Effector memory CD4-positive, alpha-beta T cell (primary cell): ENCODE results near the gene BRAP.
"Not testable (repeated sequence)": the region's sequence is repeated elsewhere in the genome, so short reads cannot be mapped to it uniquely, and the experiment has no call there.

Source experiments
- DNase-seq, 3 donors: peaks; one replicate each; pipeline ENCODE4 v3.0.0-alpha.2; 2020
- H3K27ac ChIP-seq: 2 replicates; pipeline ENCODE4 v1.7.0; 2013; ENCODE audit warnings: mild to moderate bottlenecking, low read length, moderate library complexity; ENCODE audit not compliant: insufficient read depth, poor library complexity, severe bottlenecking
- H3K27me3 ChIP-seq: replicated peaks from 2 replicates; pipeline ENCODE4 v1.7.0; 2013; ENCODE audit warnings: mild to moderate bottlenecking, low read length; ENCODE audit not compliant: insufficient read depth, control insufficient read depth, poor library complexity, severe bottlenecking
- H3K36me3 ChIP-seq: 2 replicates; pipeline ENCODE4 v1.7.0; 2013; ENCODE audit warnings: mild to moderate bottlenecking, low read length, moderate library complexity; ENCODE audit not compliant: control insufficient read depth, insufficient read depth
- H3K4me1 ChIP-seq: 2 replicates; pipeline ENCODE4 v1.7.0; 2013; ENCODE audit warnings: low read length, mild to moderate bottlenecking; ENCODE audit not compliant: control insufficient read depth, insufficient read depth, poor library complexity, severe bottlenecking
- H3K4me3 ChIP-seq: 2 replicates; pipeline ENCODE4 v1.7.0; 2013; ENCODE audit warnings: low read length, low read depth, mild to moderate bottlenecking; ENCODE audit not compliant: insufficient read depth, poor library complexity, severe bottlenecking
- H3K9me3 ChIP-seq: 2 replicates; pipeline ENCODE4 v1.7.0; 2013; ENCODE audit warnings: mild to moderate bottlenecking, low read length, moderate library complexity; ENCODE audit not compliant: control insufficient read depth

The BRAP gene

DNA sequence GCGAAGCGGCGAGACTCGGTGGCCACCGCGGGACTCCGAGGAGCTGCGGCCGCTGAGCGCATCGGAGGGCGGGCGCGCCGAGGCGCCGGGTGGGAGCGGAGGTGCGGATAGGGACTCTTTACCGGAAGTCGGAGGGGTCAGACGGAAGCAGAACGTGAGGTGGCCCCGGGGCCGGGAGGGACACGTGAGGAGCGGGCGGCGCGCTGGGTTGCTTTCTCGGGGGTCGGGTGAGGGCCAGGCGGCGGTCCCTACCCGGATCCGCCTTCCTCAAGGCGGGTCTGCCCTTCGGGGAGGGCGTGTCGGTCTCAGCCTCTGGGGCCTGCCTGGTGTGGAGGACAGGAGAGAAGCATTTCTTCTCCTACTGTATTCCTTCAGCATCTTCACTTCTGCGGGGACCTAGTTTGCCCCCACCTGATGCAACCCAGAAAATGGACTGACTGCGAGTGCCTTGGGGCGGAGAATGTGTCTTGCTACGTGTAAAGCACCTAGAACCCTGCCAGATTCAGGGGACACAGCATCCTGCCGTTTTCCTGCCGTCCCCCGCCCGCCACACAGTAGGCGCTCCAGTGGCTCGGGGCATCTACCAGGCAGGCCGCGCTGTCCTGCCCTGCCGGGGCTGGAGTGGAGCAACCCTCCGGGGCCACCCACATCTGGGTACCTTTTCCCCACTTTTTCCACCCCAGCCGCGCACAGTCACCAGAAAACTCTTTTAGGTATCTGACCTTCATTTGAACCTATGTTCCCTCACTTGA is 86.1 kb downstream of the BRAP start:
- peak overlapping the region; percentile 94 for H3K4me3 ChIP-seq
- no peaks in the 10 kb centered on the region for H3K27me3 ChIP-seq
- peak; percentile 79 to 84 (median 80) for DNase-seq
- H3K4me1 ChIP-seq, result peaks cover 5% of the 10 kb centered on the region
- H3K36me3 ChIP-seq, result no peaks in the 10 kb centered on the region
- peak overlapping the region; percentile 79 for H3K27ac ChIP-seq
- no peaks in the 10 kb centered on the region for H3K9me3 ChIP-seq

GRCh38 chr12:111598637-111599452 is 86.9 kb downstream of the BRAP start, which contains the start of gene ATXN2:
ATXN2 (minus strand) TSS chr12:111599315; CDS start chr12:111599034, 281 bp downstream.
- Histone ChIP-seq H3K27ac (peak within 1 kb of the TSS; percentile 79), H3K4me1 (peaks cover 5% of the 10 kb centered on the region), H3K36me3 (no peaks in the 10 kb centered on the region)

GRCh38 chr12:111597831-111598636 is 87.7 kb downstream of the BRAP start:
- H3K27me3 ChIP-seq, result no peaks in the 10 kb centered on the region
- peak; percentile 2 to 9 (median 5) for DNase-seq
- H3K36me3 ChIP-seq, result no peaks in the 10 kb centered on the region
- peaks cover 5% of the 10 kb centered on the region for H3K4me1 ChIP-seq
- H3K27ac ChIP-seq, result peak overlapping the region; percentile 79
- no peaks in the 10 kb centered on the region for H3K9me3 ChIP-seq
- H3K4me3 ChIP-seq, result peak overlapping the region; percentile 81

More at GRCh38 chr12:111598637-111599452, 86.9 kb downstream of the BRAP start, which contains the start of gene ATXN2:
- Histone ChIP-seq H3K4me3 (peak within 1 kb of the TSS; percentile 94), H3K27me3 (no peaks in the 10 kb centered on the region), H3K9me3 (no peaks in the 10 kb centered on the region)
- DNase-seq, result peak; percentile 62 to 67 (median 65)

DNA sequence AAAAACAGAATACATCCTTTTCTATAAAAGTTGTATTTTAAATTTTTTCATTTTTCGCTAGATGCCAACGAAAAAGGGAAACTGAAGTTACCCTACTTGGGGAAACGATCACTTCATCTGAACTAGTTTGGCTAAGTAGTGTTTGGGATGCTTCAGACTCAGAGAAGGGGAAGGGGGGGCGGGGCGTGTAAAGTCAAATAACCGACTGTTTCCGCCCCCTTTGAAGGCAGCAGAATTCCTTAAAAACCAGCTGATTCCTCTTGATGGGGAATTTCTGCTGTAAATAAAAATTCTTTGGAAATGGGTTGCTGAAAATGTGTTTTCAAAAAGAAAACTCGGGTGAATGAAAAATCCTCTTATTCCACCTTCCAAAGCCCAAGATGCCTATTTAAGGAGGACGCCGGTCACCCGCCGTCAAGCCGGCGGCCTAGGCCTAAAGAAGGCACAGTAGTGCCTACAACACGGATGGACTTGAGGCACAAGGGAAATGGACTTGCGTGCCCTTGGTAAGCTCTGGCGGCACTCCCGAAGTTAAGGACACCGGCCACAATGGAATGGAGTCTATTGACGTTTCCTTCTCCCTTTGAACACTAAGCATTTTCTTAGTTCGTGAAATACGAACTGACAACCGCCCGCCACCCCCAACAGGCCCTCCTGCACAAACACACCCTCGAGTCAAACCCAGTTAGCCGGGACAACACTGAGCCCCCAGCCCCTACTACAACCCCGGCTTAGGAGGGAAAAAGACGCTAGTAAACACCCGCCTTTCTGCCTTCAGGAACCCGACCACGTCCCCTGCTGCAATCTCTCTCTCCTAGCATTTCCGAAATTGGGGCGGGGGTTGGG is 88.5 kb downstream of the BRAP start:
- Histone ChIP-seq H3K9me3 (no peaks in the 10 kb centered on the region), H3K4me1 (peaks cover 5% of the 10 kb centered on the region), H3K4me3 (peak overlapping the region; percentile 81), H3K27me3 (no peaks in the 10 kb centered on the region), H3K36me3 (no peaks in the 10 kb centered on the region), H3K27ac (peak overlapping the region; percentile 79)
- peak in 1 of 3 donors; percentile 0 for DNase-seq

GRCh38 chr12:111595341-111595835 is 90.4 kb downstream of the BRAP start:
- not testable (repeated sequence) for H3K27ac ChIP-seq, H3K4me3 ChIP-seq, H3K9me3 ChIP-seq, DNase-seq, H3K4me1 ChIP-seq, H3K27me3 ChIP-seq, H3K36me3 ChIP-seq
